Measurements from ENCODE around the gene DGLUCY.
"Not testable (repeated sequence)": the region's sequence is repeated elsewhere in the genome, so short reads cannot be mapped to it uniquely, and the experiment has no call there.

The DGLUCY gene

DNA sequence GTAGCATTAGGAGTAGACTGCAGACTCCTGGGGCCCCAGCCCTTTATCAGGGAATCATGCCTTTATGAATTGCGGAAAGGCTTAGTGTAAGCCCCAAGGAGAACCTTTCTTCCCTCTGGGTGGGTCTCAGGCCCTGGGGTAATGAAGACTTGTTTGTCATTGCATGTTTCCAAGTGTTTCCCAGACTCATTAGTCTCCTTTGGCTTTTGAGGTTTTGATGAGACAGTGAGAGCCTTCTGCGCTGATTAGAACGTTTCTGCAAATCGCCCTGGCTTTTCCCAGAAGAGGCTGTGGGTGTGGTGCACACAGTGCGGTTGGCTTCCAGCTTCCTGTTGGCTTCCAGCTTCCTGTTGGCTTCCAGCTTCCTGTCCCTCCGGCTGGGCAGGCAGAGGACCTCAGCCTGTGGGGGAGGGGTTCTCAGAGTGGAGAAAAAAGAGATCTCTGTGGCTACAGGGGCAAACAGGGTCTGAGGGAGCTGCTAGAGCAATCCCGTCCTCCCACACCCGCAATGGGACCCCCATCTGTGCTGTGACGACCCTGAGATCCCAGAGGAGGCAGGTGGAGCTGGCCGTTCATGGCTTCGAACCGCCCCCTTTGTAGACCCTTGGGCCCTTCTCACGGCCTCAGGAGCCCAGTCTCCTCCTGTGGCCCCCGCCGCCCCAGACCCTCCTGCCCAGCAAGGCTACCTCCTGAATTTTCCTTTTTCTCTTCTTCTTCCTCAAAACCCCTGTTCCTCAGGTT is 88.5 kb downstream of the DGLUCY start:
- in situ Hi-C loops (cut with MboI; ENCODE audit: low sequenced_read_pairs), result no loop called here

- in situ Hi-C loops (cut with MboI; ENCODE audit: low sequenced_read_pairs), result no loop called here
Measured at GRCh38 chr14:91204657-91205056, 90.8 kb downstream of the DGLUCY start.

DNA sequence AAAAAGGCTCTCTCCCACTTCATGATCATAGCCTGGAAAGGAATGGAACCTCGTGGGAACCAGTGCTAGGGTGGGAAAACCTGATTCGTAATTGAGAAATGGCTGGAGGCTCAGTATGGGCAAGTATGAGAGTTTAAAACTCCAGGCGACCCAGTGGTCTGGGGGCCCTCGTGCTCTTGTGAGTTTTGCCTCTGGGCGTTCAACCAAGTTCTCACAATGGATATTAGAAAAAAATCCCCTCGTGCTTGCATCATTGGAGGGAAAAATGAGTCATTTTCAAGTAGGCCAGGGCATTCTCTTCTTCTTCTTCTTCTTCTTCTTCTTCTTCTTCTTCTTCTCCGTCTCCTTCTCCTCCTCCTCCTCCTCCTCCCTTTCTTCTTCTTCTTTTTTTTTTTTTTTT is 91.6 kb downstream of the DGLUCY start:
- in situ Hi-C loops (cut with MboI; ENCODE audit: low sequenced_read_pairs), result no loop called here

- in situ Hi-C loops (cut with MboI; ENCODE audit: low sequenced_read_pairs), result no loop called here
Measured at GRCh38 chr14:91207008-91207407, 93.1 kb downstream of the DGLUCY start.

DNA sequence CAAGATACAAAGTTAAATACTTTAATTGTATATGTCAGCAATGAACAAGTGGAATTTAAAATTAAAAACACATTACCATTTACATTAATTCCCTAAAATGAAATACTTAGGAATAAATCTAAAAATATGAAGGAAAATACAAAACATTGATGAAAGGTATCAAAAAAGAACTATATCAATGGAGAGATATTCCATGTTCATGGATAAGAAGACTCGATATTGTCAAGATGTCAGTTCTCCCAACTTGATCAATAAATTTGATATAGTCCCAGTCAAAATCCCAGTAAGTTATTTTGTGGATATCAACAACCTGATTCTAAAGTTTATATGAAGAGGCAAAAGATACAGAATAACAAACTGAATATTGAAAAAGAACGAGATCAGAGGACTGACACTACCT is 97.1 kb downstream of the DGLUCY start:
- in situ Hi-C loops (cut with MboI; ENCODE audit: low sequenced_read_pairs), result no loop called here

GRCh38 chr14:91214306-91214705 is 100.4 kb downstream of the DGLUCY start:
- in situ Hi-C loops (cut with MboI; ENCODE audit: low sequenced_read_pairs), result no loop called here

- in situ Hi-C loops (cut with MboI; ENCODE audit: low sequenced_read_pairs), result no loop called here
Measured at GRCh38 chr14:91215381-91215780, 101.5 kb downstream of the DGLUCY start.

DNA sequence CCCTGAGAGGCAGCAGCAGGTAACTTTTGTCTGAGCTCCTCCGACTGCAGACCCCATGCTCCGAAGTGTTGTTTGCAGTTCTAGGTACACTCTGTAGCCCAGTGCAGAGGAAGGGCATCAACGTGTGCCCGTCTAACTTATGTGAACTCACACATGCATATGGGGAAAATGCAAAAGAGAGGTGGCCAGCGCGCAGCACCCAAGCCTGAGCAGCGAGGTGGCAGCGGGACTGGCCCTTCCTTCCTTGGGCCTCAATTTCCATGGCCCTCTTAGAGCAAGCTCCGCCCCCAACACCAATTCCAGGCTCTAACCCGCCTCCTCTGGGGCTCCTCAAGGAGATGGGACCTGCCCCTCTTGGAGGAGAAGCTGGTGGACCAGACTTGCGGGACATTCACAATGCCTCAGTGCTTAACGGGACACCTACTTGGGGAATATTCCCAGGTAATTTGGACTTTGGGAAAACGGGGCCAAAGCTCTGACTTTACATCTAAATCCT is 102.9 kb downstream of the DGLUCY start:
- in situ Hi-C loops (cut with MboI; ENCODE audit: low sequenced_read_pairs), result no loop called here

GRCh38 chr14:91218014-91218413 is 104.1 kb downstream of the DGLUCY start:
- in situ Hi-C loops (cut with MboI; ENCODE audit: low sequenced_read_pairs), result no loop called here

DNA sequence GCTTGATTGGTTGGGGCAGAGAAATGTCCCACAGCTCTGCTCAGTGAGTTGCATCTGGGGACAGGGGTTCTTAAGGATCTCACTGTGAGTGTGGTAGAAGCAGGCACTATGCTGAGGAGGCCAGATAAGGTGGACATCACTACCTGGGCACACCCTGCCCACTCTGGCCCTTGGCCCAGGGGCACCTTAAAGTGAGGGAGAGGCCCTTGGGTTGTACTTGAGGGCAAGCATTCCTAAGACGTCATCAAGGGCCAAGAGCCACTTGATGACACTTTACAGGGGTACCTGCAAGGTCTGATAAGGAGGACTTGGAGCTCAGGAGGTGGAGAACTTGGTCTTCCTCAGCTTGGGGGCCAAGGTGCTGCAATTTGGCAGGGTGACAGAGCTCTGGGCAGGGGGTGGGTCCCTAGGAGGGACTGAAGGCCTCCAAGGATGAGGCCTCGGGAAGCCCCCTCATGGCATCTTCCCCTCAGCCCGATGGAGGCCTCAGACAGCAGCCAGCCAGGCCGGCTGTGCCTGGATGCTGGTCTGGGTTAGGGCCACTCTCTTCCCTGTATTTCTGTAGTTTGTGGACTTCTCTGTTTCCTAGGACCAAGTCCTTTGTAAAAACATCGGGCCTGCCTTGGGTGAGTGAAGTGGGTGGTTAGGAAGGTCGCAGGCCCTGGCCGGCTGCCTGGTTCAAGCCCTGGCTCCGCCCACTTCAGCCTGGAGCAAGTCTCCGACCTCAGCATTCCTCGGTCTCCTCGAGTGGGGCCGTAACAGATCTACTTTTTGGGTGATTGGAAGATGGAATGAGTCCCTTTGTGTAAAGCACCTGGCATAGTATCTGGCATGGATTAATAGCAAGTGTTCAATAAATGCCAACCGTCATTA is 105.9 kb downstream of the DGLUCY start:
- in situ Hi-C loops (cut with MboI; ENCODE audit: low sequenced_read_pairs), result no loop called here

- in situ Hi-C loops (cut with MboI; ENCODE audit: low sequenced_read_pairs), result no loop called here
Measured at GRCh38 chr14:91220581-91221000, 106.7 kb downstream of the DGLUCY start.

DNA sequence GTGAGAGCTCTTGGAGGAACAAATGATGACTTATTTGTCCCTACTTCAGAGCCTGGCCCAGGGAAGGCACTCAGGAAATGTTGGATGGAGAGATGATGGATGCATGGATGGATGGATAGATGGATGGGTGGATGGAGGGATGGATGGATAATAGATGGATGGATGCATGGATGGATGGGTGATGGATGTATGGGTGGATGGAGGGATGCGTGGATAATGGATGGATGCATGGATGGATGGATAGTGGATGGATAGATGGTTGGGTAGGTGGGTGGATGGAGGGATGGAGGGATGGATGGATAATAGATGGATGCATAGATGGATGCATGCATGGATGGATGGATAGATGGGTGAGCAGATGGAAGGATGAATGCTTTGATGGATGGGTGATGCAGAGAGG is 107.4 kb downstream of the DGLUCY start:
- in situ Hi-C loops (cut with MboI; ENCODE audit: low sequenced_read_pairs), result no loop called here

DNA sequence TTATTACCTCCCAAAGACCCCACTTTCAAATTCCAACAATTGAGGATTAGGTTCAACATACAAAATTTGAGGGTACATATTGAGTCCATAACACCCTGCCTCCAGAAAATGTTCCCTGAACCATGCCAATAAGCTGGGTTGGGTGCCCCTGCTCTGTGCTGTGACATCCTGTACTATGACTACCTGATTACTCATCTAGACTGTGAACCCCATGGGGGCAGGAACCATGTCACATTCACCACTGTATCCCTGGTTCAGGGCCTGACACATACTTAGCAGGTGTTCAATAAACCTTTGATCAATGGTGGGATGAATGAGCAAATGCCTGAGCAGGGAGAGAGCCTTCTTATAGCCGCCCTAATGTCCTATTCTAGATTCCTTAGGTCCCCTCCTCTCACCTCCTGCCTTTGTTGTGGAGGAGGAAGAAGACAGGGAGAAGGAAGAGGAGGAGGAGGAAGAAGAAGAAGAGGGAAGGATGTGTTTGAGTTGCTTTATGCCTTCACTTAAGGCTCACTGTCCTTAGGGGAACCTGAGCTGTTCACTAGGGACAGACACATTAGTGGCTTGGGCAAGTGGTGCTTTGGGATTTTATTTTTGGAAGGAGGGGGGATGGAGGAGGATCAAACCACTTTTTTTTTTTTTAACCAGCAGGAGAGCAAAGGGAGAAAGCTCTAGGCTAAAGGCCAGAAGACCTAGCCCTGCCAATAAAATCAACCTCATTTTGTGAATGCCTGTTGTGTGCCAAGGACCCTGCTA is 109.3 kb downstream of the DGLUCY start:
- in situ Hi-C loops (cut with MboI; ENCODE audit: low sequenced_read_pairs), result no loop called here

DNA sequence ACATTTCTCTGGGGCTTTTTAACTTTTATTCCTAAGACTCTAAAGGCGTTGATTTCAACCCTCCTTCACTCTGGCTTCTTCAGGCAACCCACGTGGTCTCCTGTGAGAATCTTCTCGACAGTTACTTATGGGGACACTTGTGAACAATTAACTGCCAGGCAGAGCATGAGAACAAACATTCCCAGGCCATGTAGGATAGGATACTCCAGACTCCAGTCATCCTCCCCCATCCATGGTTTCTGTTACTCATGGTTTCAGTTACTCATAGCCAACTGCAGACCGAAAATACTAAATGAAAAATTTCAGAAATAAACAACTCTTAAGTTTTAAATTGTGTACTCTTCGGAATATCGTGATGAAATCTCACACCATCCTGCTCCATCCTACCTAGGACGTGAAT is 111.2 kb downstream of the DGLUCY start:
- in situ Hi-C loops (cut with MboI; ENCODE audit: low sequenced_read_pairs), result no loop called here

DNA sequence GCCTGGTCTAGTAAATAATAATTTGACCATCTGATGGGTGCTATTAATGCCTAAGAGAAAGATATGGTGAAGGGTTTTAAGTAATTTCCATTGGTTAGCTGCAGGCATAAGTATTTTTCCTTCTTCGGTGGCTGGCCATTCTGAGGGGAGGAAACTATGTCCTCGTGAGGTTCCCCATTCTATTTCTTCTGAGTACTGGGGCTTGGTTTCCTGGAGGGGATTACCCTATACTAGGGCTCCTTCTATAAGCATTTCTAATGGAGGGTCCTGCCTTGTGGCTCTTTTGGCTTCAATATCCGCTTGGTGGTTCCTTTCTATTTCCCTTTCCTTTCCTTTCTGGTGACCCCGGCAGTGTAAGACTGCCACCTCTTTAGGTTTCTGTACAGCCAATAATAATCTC is 112.5 kb downstream of the DGLUCY start:
- in situ Hi-C loops (cut with MboI; ENCODE audit: low sequenced_read_pairs), result not testable (repeated sequence)

DNA sequence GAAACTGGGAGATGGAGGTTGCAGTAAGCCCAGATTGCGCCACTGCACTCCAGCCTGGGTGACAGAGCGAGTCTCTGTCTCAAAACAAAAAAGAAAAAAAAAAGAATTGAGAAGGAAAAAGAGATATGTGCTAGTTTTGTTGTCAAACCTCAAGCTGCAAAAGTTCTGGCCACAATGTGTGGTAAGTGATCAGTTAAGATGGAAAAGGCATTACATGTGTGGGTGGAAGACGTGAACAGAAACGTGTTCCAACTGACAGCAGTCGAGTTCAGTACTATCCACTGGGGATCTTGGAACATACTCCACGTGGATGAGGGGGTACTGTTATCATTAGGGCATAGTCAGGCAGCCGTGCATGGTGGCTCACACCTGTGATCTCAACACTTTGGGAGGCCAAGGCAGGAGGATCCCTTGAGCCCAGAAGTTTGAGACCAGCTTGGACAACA is 113.3 kb downstream of the DGLUCY start:
- in situ Hi-C loops (cut with MboI; ENCODE audit: low sequenced_read_pairs), result no loop called here

GRCh38 chr14:91228112-91229004 is 114.5 kb downstream of the DGLUCY start:
- in situ Hi-C loops (cut with MboI; ENCODE audit: low sequenced_read_pairs), result no loop called here

GRCh38 chr14:91229005-91229382 is 115.1 kb downstream of the DGLUCY start:
- in situ Hi-C loops (cut with MboI; ENCODE audit: low sequenced_read_pairs), result no loop called here

GRCh38 chr14:91229743-91230200 is 115.9 kb downstream of the DGLUCY start:
- in situ Hi-C loops (cut with MboI; ENCODE audit: low sequenced_read_pairs), result no loop called here

DNA sequence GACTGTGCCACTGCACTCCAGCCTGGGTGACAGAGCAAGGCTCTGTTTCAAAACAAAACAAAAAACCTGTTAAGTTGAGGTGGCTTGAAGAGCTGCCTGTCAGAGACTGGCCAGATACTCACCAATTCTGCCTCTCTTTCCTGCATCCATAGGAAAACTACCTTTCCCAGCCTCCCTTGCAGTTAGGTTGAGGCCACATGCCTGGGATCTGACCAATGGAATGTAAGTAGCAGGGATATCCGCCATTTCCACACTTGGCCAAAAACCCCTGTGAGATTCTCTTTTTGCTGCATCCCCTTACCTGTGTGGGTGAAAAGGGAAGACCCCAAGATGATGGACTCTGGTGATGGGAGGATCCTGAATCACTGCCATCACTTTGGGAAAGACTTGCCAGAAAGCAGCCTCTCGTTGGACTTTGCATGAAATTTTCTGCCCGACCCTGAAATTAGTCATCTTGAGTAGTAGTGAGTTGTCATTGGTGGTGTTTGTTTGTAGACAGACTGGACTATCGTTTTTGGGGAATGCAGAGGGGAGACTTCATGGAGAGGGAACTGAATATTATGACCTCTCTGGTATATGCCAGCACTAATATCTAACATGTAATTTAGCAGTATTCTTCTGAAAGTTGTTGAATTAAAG is 116.6 kb downstream of the DGLUCY start:
- in situ Hi-C loops (cut with MboI; ENCODE audit: low sequenced_read_pairs), result no loop called here
